ENCODE data around the gene ATXN1.
A peak's percentile ranks its signal among the peaks of the same experiment; 100 is the strongest.

ATXN1 gene

GRCh38 chr6:16477367-16478149 is 283.7 kb downstream of the ATXN1 start:
- Histone ChIP-seq H3K27me3 (no peaks in the 10 kb centered on the region), H3K4me3 (ENCODE audit: low read depth, low read length) (no peak overlapping the region), H3K4me1 (peaks cover 11% of the 10 kb centered on the region), H3K36me3 (no peaks in the 10 kb centered on the region), H3K9me3 (no peaks in the 10 kb centered on the region)
- TF ChIP-seq CTCF (IDR thresholded peaks at IDR 0.05; ENCODE audit: low read depth, low read length): no peak
- peak; percentile 24 for DNase-seq

- Histone ChIP-seq H3K9me3 (no peaks in the 10 kb centered on the region), H3K4me3 (ENCODE audit: low read depth, low read length) (no peak overlapping the region), H3K4me1 (peaks cover 11% of the 10 kb centered on the region), H3K36me3 (no peaks in the 10 kb centered on the region), H3K27me3 (no peaks in the 10 kb centered on the region)
- DNase-seq: no peak
- no peak for TF ChIP-seq CTCF (IDR thresholded peaks at IDR 0.05; ENCODE audit: low read depth, low read length)
Measured at GRCh38 chr6:16476861-16477260, 284.4 kb downstream of the ATXN1 start.

- no peak for DNase-seq
- Histone ChIP-seq H3K36me3 (no peaks in the 10 kb centered on the region), H3K4me1 (peaks cover 11% of the 10 kb centered on the region), H3K9me3 (no peaks in the 10 kb centered on the region), H3K4me3 (ENCODE audit: low read depth, low read length) (no peak overlapping the region), H3K27me3 (no peaks in the 10 kb centered on the region)
- TF ChIP-seq CTCF (IDR thresholded peaks at IDR 0.05; ENCODE audit: low read depth, low read length): no peak
Measured at GRCh38 chr6:16475494-16475781, 285.8 kb downstream of the ATXN1 start.

- no peak for TF ChIP-seq CTCF (IDR thresholded peaks at IDR 0.05; ENCODE audit: low read depth, low read length)
- Histone ChIP-seq H3K36me3 (no peaks in the 10 kb centered on the region), H3K27me3 (no peaks in the 10 kb centered on the region), H3K9me3 (no peaks in the 10 kb centered on the region), H3K4me1 (peaks cover 11% of the 10 kb centered on the region), H3K4me3 (ENCODE audit: low read depth, low read length) (no peak overlapping the region)
- DNase-seq: no peak
Measured at GRCh38 chr6:16474772-16475493, 286.3 kb downstream of the ATXN1 start.

- H3K4me1 ChIP-seq: peaks cover 11% of the 10 kb centered on the region
- H3K36me3 ChIP-seq: no peaks in the 10 kb centered on the region
- no peaks in the 10 kb centered on the region for H3K27me3 ChIP-seq
- no peak for DNase-seq
- H3K4me3 ChIP-seq (ENCODE audit: low read depth, low read length): no peak overlapping the region
- no peaks in the 10 kb centered on the region for H3K9me3 ChIP-seq
- TF ChIP-seq CTCF (IDR thresholded peaks at IDR 0.05; ENCODE audit: low read depth, low read length): no peak
Measured at GRCh38 chr6:16473908-16474771, 287.1 kb downstream of the ATXN1 start.
